H1 (cell line): ENCODE data around the gene MARCHF2. TPM values are rescaled to one million over a fixed set of nuclear protein-coding genes. Genes with fewer than 3 reads are reported as not detected.
"Not testable (repeated sequence)": the region's sequence is repeated elsewhere in the genome, so short reads cannot be mapped to it uniquely, and the experiment has no call there.

Experiments
- CTCF ChIA-PET: fragments of 300-600 bp; sonication (Branson Sonifier 250); formaldehyde crosslinking; loops from one replicate; lab custom pipeline; 2021; ENCODE audit not compliant: partially characterized antibody; lab: Charles Lee
- POLR2A ChIA-PET: fragments of 300-600 bp; sonication (Branson Sonifier 250); formaldehyde crosslinking; loops from one replicate; lab custom pipeline; 2021; ENCODE audit warnings: inconsistent platforms; ENCODE audit not compliant: partially characterized antibody; lab: Charles Lee
- DNase-seq, 2 experiments: peaks; one replicate each; pipeline versions ENCODE4 v3.0.0 to v3.0.0-alpha.2; 2010 to 2022; ENCODE audit warnings: low spot score in 2 of 2, low read depth in 1 of 2, mixed read lengths in 1 of 2
- FAIRE-seq: peaks from 2 replicates; lab custom pipeline; 2011; peaks lifted over from hg19 to GRCh38; lab: Jason Lieb, UNC
- H2AFZ ChIP-seq: 2 replicates; pipeline ENCODE4 v1.8.1; 2012; ENCODE audit warnings: low read length, inconsistent platforms
- H2AK5ac ChIP-seq: 2 replicates; pipeline ENCODE4 v1.6.1; 2013; ENCODE audit warnings: low read depth, low read length
- H2BK120ac ChIP-seq: replicated peaks from 2 replicates; pipeline ENCODE3; 2013; ENCODE audit warnings: low read depth, low read length, inconsistent platforms
- H2BK12ac ChIP-seq: 2 replicates; pipeline ENCODE4 v1.6.1; 2013; ENCODE audit warnings: low read depth, low read length
- H2BK15ac ChIP-seq: 2 replicates; pipeline ENCODE4 v1.6.1; 2013; ENCODE audit warnings: low read length
- H2BK20ac ChIP-seq: 2 replicates; pipeline ENCODE4 v1.6.1; 2013; ENCODE audit warnings: low read length
- H2BK5ac ChIP-seq: 2 replicates; pipeline ENCODE4 v1.6.1; 2013; ENCODE audit warnings: low read depth, low read length
- H3K14ac ChIP-seq: 2 replicates; pipeline ENCODE4 v1.6.1; 2013; ENCODE audit warnings: inconsistent platforms; ENCODE audit not compliant: insufficient read length
- H3K18ac ChIP-seq: 2 replicates; pipeline ENCODE4 v1.6.1; 2013; ENCODE audit warnings: low read length; ENCODE audit errors: extremely low read depth
- H3K23ac ChIP-seq: 2 replicates; pipeline ENCODE4 v1.6.1; 2013; ENCODE audit warnings: inconsistent platforms; ENCODE audit not compliant: insufficient read length
- H3K23me2 ChIP-seq: 2 replicates; pipeline ENCODE4 v1.6.1; 2013; ENCODE audit warnings: low read depth, low read length
- H3K27ac ChIP-seq: 2 replicates; pipeline ENCODE4 v1.6.1; 2011; ENCODE audit warnings: low read depth, low read length, inconsistent platforms
- H3K27me3 ChIP-seq, 4 experiments: replicated peaks in 1 of 4; 1 replicate in 1 of 4; 2 replicates in 3 of 4; pipeline versions ENCODE4 v1.6.1 to v1.8.1; 2011 to 2013; ENCODE audit warnings: low read length in 3 of 4, mild to moderate bottlenecking in 3 of 4, inconsistent platforms in 2 of 4, mixed read lengths in 2 of 4, moderate library complexity in 1 of 4; ENCODE audit not compliant: control insufficient read depth in 3 of 4, insufficient read depth in 3 of 4; ENCODE audit errors: extremely low read depth in 1 of 4
- H3K36me3 ChIP-seq, 4 experiments: 2 replicates each; pipeline versions ENCODE4 v1.6.1 to v1.8.1; 2011 to 2013; ENCODE audit warnings: mild to moderate bottlenecking in 4 of 4, low read length in 3 of 4, moderate library complexity in 2 of 4, control low read depth in 1 of 4, inconsistent platforms in 1 of 4; ENCODE audit not compliant: insufficient read depth in 4 of 4, control insufficient read depth in 2 of 4
- H3K4ac ChIP-seq: replicated peaks from 2 replicates; pipeline ENCODE3; 2013; ENCODE audit warnings: low read length, low read depth, mixed read lengths, inconsistent platforms; ENCODE audit not compliant: insufficient read length
- H3K4me1 ChIP-seq, 4 experiments: replicated peaks in 1 of 4; 1 replicate in 1 of 4; 2 replicates in 3 of 4; pipeline versions ENCODE4 v1.6.1 to v1.8.1; 2011 to 2013; ENCODE audit warnings: low read length in 3 of 4, inconsistent platforms in 2 of 4, mixed read lengths in 1 of 4; ENCODE audit not compliant: insufficient read depth in 4 of 4, control insufficient read depth in 3 of 4
- H3K4me2 ChIP-seq, 2 experiments: 2 replicates each; pipeline versions ENCODE4 v1.6.1 to v1.8.1; 2011 to 2013; ENCODE audit warnings: low read depth in 2 of 2, low read length in 2 of 2, control low read depth in 1 of 2, inconsistent platforms in 1 of 2, mild to moderate bottlenecking in 1 of 2; ENCODE audit not compliant: insufficient read depth in 1 of 2
- H3K4me3 ChIP-seq, 4 experiments: fragments of 200-600, 300-600 bp in 1 of 4; sonication (generic), shearing (Covaris generic), sonication (Bioruptor Twin) in 1 of 4; 2 replicates each; pipeline versions ENCODE4 v1.5.1 to v1.8.1; 2011 to 2016; ENCODE audit warnings: low read length in 4 of 4, low read depth in 3 of 4, control low read depth in 2 of 4, inconsistent platforms in 2 of 4, mild to moderate bottlenecking in 2 of 4, mixed read lengths in 1 of 4, moderate library complexity in 1 of 4; ENCODE audit not compliant: insufficient read depth in 2 of 4; ENCODE audit errors: extremely low read depth in 1 of 4
- H3K56ac ChIP-seq: replicated peaks from 2 replicates; pipeline ENCODE3; 2013; ENCODE audit warnings: low read depth, mild to moderate bottlenecking, mixed read lengths, low read length, inconsistent platforms; ENCODE audit not compliant: insufficient read length
- H3K79me1 ChIP-seq: 2 replicates; pipeline ENCODE4 v1.6.1; 2013; ENCODE audit warnings: low read depth, low read length, control low read depth
- H3K79me2 ChIP-seq, 2 experiments: 2 replicates each; pipeline versions ENCODE4 v1.6.1 to v1.8.1; 2012 to 2013; ENCODE audit warnings: low read length in 2 of 2, mild to moderate bottlenecking in 2 of 2, inconsistent platforms in 1 of 2; ENCODE audit not compliant: insufficient read depth in 2 of 2, control insufficient read depth in 1 of 2
- H3K9ac ChIP-seq, 4 experiments: replicated peaks in 1 of 4; 1 replicate in 1 of 4; 2 replicates in 3 of 4; pipeline versions ENCODE4 v1.6.1 to v1.8.1; 2011 to 2013; ENCODE audit warnings: low read depth in 3 of 4, low read length in 3 of 4, control low read depth in 2 of 4, mild to moderate bottlenecking in 2 of 4, moderate library complexity in 2 of 4, inconsistent platforms in 1 of 4; ENCODE audit errors: extremely low read depth in 1 of 4
- H3K9me3 ChIP-seq, 2 experiments: 2 replicates each; pipeline versions ENCODE4 v1.6.1 to v1.8.1; 2012 to 2013; ENCODE audit warnings: mild to moderate bottlenecking in 2 of 2, moderate library complexity in 2 of 2, control low read depth in 1 of 2, inconsistent platforms in 1 of 2, low read depth in 1 of 2, low read length in 1 of 2, mixed read lengths in 1 of 2; ENCODE audit not compliant: insufficient read depth in 2 of 2
- H4K20me1 ChIP-seq, 2 experiments: replicated peaks in 1 of 2; 2 replicates each; pipeline versions ENCODE3 to v1.8.1; 2011 to 2013; ENCODE audit warnings: inconsistent platforms in 2 of 2, low read length in 2 of 2, mild to moderate bottlenecking in 1 of 2; ENCODE audit not compliant: insufficient read depth in 2 of 2, control insufficient read depth in 1 of 2
- H4K5ac ChIP-seq: 2 replicates; pipeline ENCODE4 v1.6.1; 2013; ENCODE audit warnings: low read length, low read depth, mixed read lengths, inconsistent platforms; ENCODE audit not compliant: insufficient read length
- H4K8ac ChIP-seq: 2 replicates; pipeline ENCODE4 v1.8.0; 2013; ENCODE audit warnings: mild to moderate bottlenecking, moderate library complexity, low read length, inconsistent platforms; ENCODE audit not compliant: insufficient read depth; ENCODE audit errors: extremely low read depth
- H4K91ac ChIP-seq: replicated peaks from 2 replicates; pipeline ENCODE3; 2013; ENCODE audit warnings: low read length, mixed read lengths, inconsistent platforms; ENCODE audit not compliant: insufficient read length
- WGBS, 2 experiments: shearing (Covaris generic) in 1 of 2; methylation state at CpG; one replicate each; pipeline versions ENCODE4 v1.1.6 to v1.1.7; 2013 to 2015; ENCODE audit warnings: low lambda C conversion rate in 2 of 2, mixed read lengths in 2 of 2, inconsistent platforms in 1 of 2, low coverage in 1 of 2, missing lambda C conversion rate in 1 of 2; ENCODE audit not compliant: insufficient replicate concordance in 2 of 2, insufficient coverage in 1 of 2, insufficient read length in 1 of 2; ENCODE audit errors: extremely low coverage in 1 of 2, missing lambda C conversion rate in 1 of 2; 5-methylcytosine and 5-hydroxymethylcytosine counted together
- polyA plus RNA-seq, 7 experiments: library from polyadenylated mRNA; depleted of rRNA in 3 of 7; stranded (reverse) in 5 of 7; unstranded in 2 of 7; fragments of >200 nt in 5 of 7; fragments of 200-250 nt in 2 of 7; gene quantifications; 1 replicate in 5 of 7; 2 replicates in 1 of 7; 4 replicates in 1 of 7; pipeline versions ENCODE4 v1.2.1 to v1.2.3, GENCODE V29; 2011 to 2013; ENCODE audit warnings: missing spikeins in 2 of 7, mixed read lengths in 2 of 7
- total RNA-seq: library from RNA; stranded (reverse); fragmentation: NEBNext Ultra II Directional; extraction: Animal tissue kit (Norgen Biotek cat#: 25700); gene quantifications from 2 replicates; pipeline ENCODE4 v1.2.1, GENCODE V29; 2021

The MARCHF2 gene
- total and polyA plus RNA-seq, 2 of the 8 experiments (the other 6 are each of a cell fraction or from before 2014, with no cell fraction given): 18.5 to 46.2 TPM

DNA sequence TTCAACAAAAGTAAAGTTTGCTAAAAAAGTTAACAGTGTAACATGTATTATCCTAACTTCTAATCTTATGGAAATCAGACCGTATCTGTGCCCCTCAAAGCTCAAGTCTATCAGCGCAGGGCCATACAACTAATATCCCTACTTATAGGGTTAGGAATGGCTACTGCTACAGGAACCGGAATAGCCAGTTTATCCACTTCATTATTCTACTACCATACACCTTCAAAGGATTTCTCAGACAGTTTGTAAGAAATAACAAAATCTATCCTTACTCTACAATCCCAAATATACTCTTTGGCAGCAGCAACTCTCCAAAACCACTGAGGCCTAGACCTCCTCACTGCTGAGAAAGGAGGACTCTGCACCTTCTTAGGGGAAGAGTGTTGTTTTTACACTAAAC lies 27.5 kb upstream of the MARCHF2 start:
- H2BK5ac ChIP-seq, H3K27ac ChIP-seq, H3K56ac ChIP-seq, H3K4me2 ChIP-seq, H2BK20ac ChIP-seq, H3K9me3 ChIP-seq, H3K9ac ChIP-seq, H4K5ac ChIP-seq, DNase-seq, H2BK120ac ChIP-seq, H2AFZ ChIP-seq, FAIRE-seq, H3K36me3 ChIP-seq, H3K18ac ChIP-seq, H3K79me1 ChIP-seq, H3K4ac ChIP-seq, H4K8ac ChIP-seq, POLR2A ChIA-PET, H2AK5ac ChIP-seq, H3K14ac ChIP-seq, H3K23ac ChIP-seq, H3K27me3 ChIP-seq, H3K4me3 ChIP-seq, H3K4me1 ChIP-seq, H3K79me2 ChIP-seq, H3K23me2 ChIP-seq, CTCF ChIA-PET, H4K91ac ChIP-seq, H2BK12ac ChIP-seq, H4K20me1 ChIP-seq, H2BK15ac ChIP-seq: not testable (repeated sequence)
- WGBS, 2 experiments: 95% methylated on average over 3 of the region's 3 CpGs; no CpG with 5 or more reads in 1 of the 2 experiments

DNA sequence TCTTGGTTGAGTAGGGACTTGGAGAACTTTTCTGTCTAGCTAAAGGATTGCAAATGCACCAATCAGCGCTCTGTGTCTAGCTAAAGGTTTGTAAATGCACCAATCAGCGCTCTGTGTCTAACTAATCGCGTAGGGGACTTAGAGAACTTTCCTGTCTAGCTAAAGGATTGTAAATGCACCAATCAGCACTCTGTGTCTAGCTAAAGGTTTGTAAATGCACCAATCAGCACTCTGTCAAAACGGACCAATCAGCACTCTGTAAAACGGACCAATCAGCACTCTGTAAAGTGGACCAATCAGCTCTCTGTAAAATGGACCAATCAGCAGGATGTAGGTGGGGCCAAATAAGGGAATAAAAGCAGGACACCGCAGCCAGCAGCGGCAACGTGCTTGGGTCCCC lies 26.7 kb upstream of the MARCHF2 start:
- H3K4ac ChIP-seq, H3K23me2 ChIP-seq, H2BK20ac ChIP-seq, H2BK12ac ChIP-seq, H3K9me3 ChIP-seq, H3K4me1 ChIP-seq, H3K9ac ChIP-seq, H2AK5ac ChIP-seq, H4K5ac ChIP-seq, H3K18ac ChIP-seq, H3K79me2 ChIP-seq, DNase-seq, H2BK5ac ChIP-seq, H3K79me1 ChIP-seq, H3K27me3 ChIP-seq, H2BK15ac ChIP-seq, H3K4me3 ChIP-seq, H3K4me2 ChIP-seq, H2BK120ac ChIP-seq, H4K91ac ChIP-seq, H3K14ac ChIP-seq, H3K23ac ChIP-seq, H3K56ac ChIP-seq, H4K8ac ChIP-seq, H2AFZ ChIP-seq, H3K27ac ChIP-seq, H3K36me3 ChIP-seq, FAIRE-seq, H4K20me1 ChIP-seq: not testable (repeated sequence)
- CTCF ChIA-PET: interaction anchor here (0.8 to 0.9 kb wide), 2 partner anchors 28 to 193 kb away, joined by 3 read pairs; no protein-coding TSS in a partner anchor
- POLR2A ChIA-PET: interaction anchor here (0.8 to 1.1 kb wide), 2 partner anchors 12 to 33 kb away, joined by 3 read pairs; no protein-coding TSS in a partner anchor
- 71% methylated on average over 9 of the region's 9 CpGs; no CpG with 5 or more reads in 1 of the 2 experiments for WGBS, 2 experiments
